HEK293 (cell line): Measurements from ENCODE around the gene TBXA2R.
A peak's percentile ranks its signal among the peaks of the same experiment; 100 is the strongest.

Source experiments
- CTCF ChIA-PET: fragments of 350-600 bp; formaldehyde crosslinking; extraction: SDS; loops from one replicate; lab custom pipeline; 2021; ENCODE audit warnings: antibody characterized with exemption; lab: Yijun Ruan, JAX
- POLR2A ChIA-PET: fragments of 300-600 bp; formaldehyde crosslinking; extraction: SDS; loops from one replicate; lab custom pipeline; 2020; ENCODE audit warnings: antibody characterized with exemption, inconsistent platforms; lab: Yijun Ruan, JAX
- H3K27ac ChIP-seq: fragments of 200-500 bp; sonication (Bioruptor generic); 2 replicates; pipeline ENCODE4 v1.5.1; 2014; ENCODE audit warnings: low read depth, low read length, control low read depth, inconsistent platforms; ENCODE audit errors: extremely low read depth
- H3K36me3 ChIP-seq, 2 experiments: fragments of 200-500 bp in 1 of 2; sonication (Bioruptor generic) in 1 of 2; 1 replicate in 1 of 2; 2 replicates in 1 of 2; pipeline ENCODE4 v1.5.1; 2014 to 2017; ENCODE audit warnings: inconsistent platforms in 2 of 2, low read length in 2 of 2; ENCODE audit not compliant: control insufficient read depth in 2 of 2, insufficient read depth in 1 of 2
- H3K4me1 ChIP-seq: fragments of 200-500 bp; sonication (Bioruptor generic); 2 replicates; pipeline ENCODE4 v1.5.1; 2014; ENCODE audit warnings: mild to moderate bottlenecking, low read length, inconsistent platforms; ENCODE audit not compliant: control insufficient read depth, insufficient read depth
- H3K4me3 ChIP-seq: 2 replicates; pipeline ENCODE4 v1.5.1; 2011; ENCODE audit warnings: low read depth, mild to moderate bottlenecking, control low read depth, low read length, moderate library complexity
- H3K9me3 ChIP-seq: fragments of 200-500 bp; sonication (Bioruptor generic); 2 replicates; pipeline ENCODE4 v1.5.1; 2014; ENCODE audit warnings: low read depth, low read length, inconsistent platforms; ENCODE audit not compliant: control insufficient read depth, insufficient read depth
- ELK4 ChIP-seq: IDR thresholded peaks from 2 replicates; pipeline ENCODE4 v1.6.1; 2011; ENCODE audit warnings: mild to moderate bottlenecking, low read depth, low read length, borderline replicate concordance
- FEZF1 ChIP-seq: fragments of 450-650 bp; formaldehyde crosslinking; IDR thresholded peaks from 2 replicates; pipeline ENCODE4 v1.5.1; 2016; ENCODE audit warnings: missing biosample characterization, missing genetic modification characterization
- INSM2 ChIP-seq: fragments of 450-650 bp; formaldehyde crosslinking; IDR thresholded peaks from 2 replicates; pipeline ENCODE4 v1.5.1; 2016; ENCODE audit warnings: missing biosample characterization, missing genetic modification characterization
- PRDM4 ChIP-seq: fragments of 450-650 bp; formaldehyde crosslinking; IDR thresholded peaks from 2 replicates; pipeline ENCODE4 v1.5.1; 2017; ENCODE audit warnings: missing biosample characterization, missing genetic modification characterization
- TSHZ1 ChIP-seq: fragments of 450-650 bp; formaldehyde crosslinking; IDR thresholded peaks from 2 replicates; pipeline ENCODE4 v1.5.1; 2016; ENCODE audit warnings: missing biosample characterization, missing genetic modification characterization, borderline replicate concordance
- YY1 ChIP-seq: fragments of 450-650 bp; formaldehyde crosslinking; IDR thresholded peaks from 2 replicates; pipeline ENCODE4 v1.5.1; 2018; ENCODE audit warnings: missing biosample characterization, missing genetic modification characterization
- ZBTB6 ChIP-seq: fragments of 450-650 bp; formaldehyde crosslinking; IDR thresholded peaks from 2 replicates; pipeline ENCODE4 v1.5.1; 2017; ENCODE audit warnings: missing biosample characterization, missing genetic modification characterization
- ZBTB8A ChIP-seq: fragments of 450-650 bp; formaldehyde crosslinking; IDR thresholded peaks from 2 replicates; pipeline ENCODE4 v1.5.1; 2016; ENCODE audit warnings: missing biosample characterization, missing genetic modification characterization
- ZFP69B ChIP-seq: fragments of 450-650 bp; formaldehyde crosslinking; IDR thresholded peaks from 2 replicates; pipeline ENCODE4 v1.5.1; 2016; ENCODE audit warnings: missing biosample characterization, missing genetic modification characterization
- ZNF223 ChIP-seq: fragments of 450-650 bp; formaldehyde crosslinking; IDR thresholded peaks from 2 replicates; pipeline ENCODE4 v1.5.1; 2016; ENCODE audit warnings: missing biosample characterization, missing genetic modification characterization
- ZNF23 ChIP-seq: fragments of 450-650 bp; formaldehyde crosslinking; IDR thresholded peaks from 2 replicates; pipeline ENCODE4 v1.5.1; 2016; ENCODE audit warnings: missing biosample characterization, missing genetic modification characterization, borderline replicate concordance
- ZNF302 ChIP-seq: fragments of 450-650 bp; formaldehyde crosslinking; IDR thresholded peaks from 2 replicates; pipeline ENCODE4 v1.5.1; 2016; ENCODE audit warnings: missing biosample characterization, missing genetic modification characterization, low read depth
- ZNF362 ChIP-seq: fragments of 450-650 bp; formaldehyde crosslinking; IDR thresholded peaks from 2 replicates; pipeline ENCODE4 v1.5.1; 2016; ENCODE audit warnings: missing biosample characterization, missing genetic modification characterization
- ZNF473 ChIP-seq: fragments of 450-650 bp; formaldehyde crosslinking; IDR thresholded peaks from 2 replicates; pipeline ENCODE4 v1.5.1; 2017; ENCODE audit warnings: missing biosample characterization, missing genetic modification characterization

The TBXA2R gene

GRCh38 chr19:3593156-3593555, 13.5 kb downstream of the TBXA2R start (continued):
- TF ChIP-seq INSM2 (tag by site-specific recombination): no peak

- no peaks in the 10 kb centered on the region for H3K9me3 ChIP-seq
- H3K4me3 ChIP-seq: no peak overlapping the region
- ChIA-PET POLR2A (interaction anchor here (0.9 to 1.4 kb wide), 2 partner anchors 10 to 18 kb away, joined by 3 to 4 read pairs; no protein-coding TSS in a partner anchor), CTCF (interaction anchor here (0.6 to 1.2 kb wide), 2 partner anchors 8 to 45 kb away, joined by 3 to 4 read pairs; no protein-coding TSS in a partner anchor)
- H3K4me1 ChIP-seq: no peaks in the 10 kb centered on the region
- TF ChIP-seq PRDM4: no peak
- peak; percentile 84 for TF ChIP-seq ZBTB6 (tag by site-specific recombination)
- TF ChIP-seq, all 188 proteins: peak for 1
- Histone ChIP-seq H3K36me3 (no peaks in the 10 kb centered on the region), H3K27ac (no peak overlapping the region)
Observed at GRCh38 chr19:3591876-3592613, 14.6 kb downstream of the TBXA2R start.

- H3K4me3 ChIP-seq: no peak overlapping the region
- no peaks in the 10 kb centered on the region for H3K9me3 ChIP-seq
- TF ChIP-seq ZBTB6 (tag by site-specific recombination) (peak; percentile 80; the same call in 1 of the 2 replicates), ZNF362 (tag by site-specific recombination) (no peak), ZNF223 (tag by site-specific recombination) (no peak), FEZF1 (no peak), ZBTB8A (tag by site-specific recombination) (peak; percentile 12; the same call in 1 of the 2 replicates)
- H3K36me3 ChIP-seq: no peaks in the 10 kb centered on the region
- POLR2A ChIA-PET: interaction anchor here (0.5 to 1.4 kb wide), 2 partner anchors 17 to 27 kb away, joined by 4 read pairs; no protein-coding TSS in a partner anchor
- no peak overlapping the region for H3K27ac ChIP-seq
- CTCF ChIA-PET: no interaction called here
- H3K4me1 ChIP-seq: no peaks in the 10 kb centered on the region
Observed at GRCh38 chr19:3590991-3591659, 15.6 kb downstream of the TBXA2R start.

GRCh38 chr19:3589949-3590348, 16.7 kb downstream of the TBXA2R start:
- no peaks in the 10 kb centered on the region for H3K9me3 ChIP-seq
- no peak overlapping the region for H3K27ac ChIP-seq
- no peaks in the 10 kb centered on the region for H3K4me1 ChIP-seq
- ChIA-PET CTCF (no interaction called here), POLR2A (no interaction called here)
- H3K4me3 ChIP-seq: no peak overlapping the region
- H3K36me3 ChIP-seq: no peaks in the 10 kb centered on the region
- TF ChIP-seq ZNF473 (tag by site-specific recombination) (no peak), YY1 (tag by site-specific recombination) (no peak), TSHZ1 (tag by site-specific recombination) (no peak), ELK4 (no peak), ZNF302 (tag by site-specific recombination) (no peak), ZNF23 (tag by site-specific recombination) (no peak), ZFP69B (no peak)
